ENCODE measurements around the gene IFT52.
A peak's percentile ranks its signal among the peaks of the same experiment; 100 is the strongest.
"Not testable (repeated sequence)": the region's sequence is repeated elsewhere in the genome, so short reads cannot be mapped to it uniquely, and the experiment has no call there.

Gene IFT52

GRCh38 chr20:43651650-43652184, 61.0 kb downstream of the IFT52 start:
- DNase-seq (ENCODE audit: low spot score) = not testable (repeated sequence)

GRCh38 chr20:43653966-43654365, 63.2 kb downstream of the IFT52 start:
- no peak for DNase-seq (ENCODE audit: low spot score)

GRCh38 chr20:43655176-43655575, 64.4 kb downstream of the IFT52 start:
- DNase-seq (ENCODE audit: low spot score) = not testable (repeated sequence)

GRCh38 chr20:43655937-43656336, 65.2 kb downstream of the IFT52 start:
- DNase-seq (ENCODE audit: low spot score) = no peak

GRCh38 chr20:43658069-43658722, 67.5 kb downstream of the IFT52 start:
- no peak for DNase-seq (ENCODE audit: low spot score)

GRCh38 chr20:43658723-43659419, 68.1 kb downstream of the IFT52 start:
- DNase-seq (ENCODE audit: low spot score) = no peak

- DNase-seq (ENCODE audit: low spot score) = no peak
Measured at GRCh38 chr20:43662943-43663655, 72.4 kb downstream of the IFT52 start.

- DNase-seq (ENCODE audit: low spot score) = no peak
Measured at GRCh38 chr20:43665466-43666176, 74.9 kb downstream of the IFT52 start.

- no peak for DNase-seq (ENCODE audit: low spot score)
Measured at GRCh38 chr20:43666376-43667328, 75.9 kb downstream of the IFT52 start, which contains the start of gene MYBL2. MYBL2 (plus strand) TSS chr20:43667114; CDS start chr20:43667284, 170 bp downstream.

GRCh38 chr20:43667341-43668132, 76.8 kb downstream of the IFT52 start:
- DNase-seq (ENCODE audit: low spot score) = no peak

GRCh38 chr20:43669332-43669731, 78.6 kb downstream of the IFT52 start:
- no peak for DNase-seq (ENCODE audit: low spot score)

GRCh38 chr20:43670423-43670822, 79.7 kb downstream of the IFT52 start:
- DNase-seq (ENCODE audit: low spot score) = no peak

GRCh38 chr20:43676368-43676767, 85.6 kb downstream of the IFT52 start:
- no peak for DNase-seq (ENCODE audit: low spot score)

- no peak for DNase-seq (ENCODE audit: low spot score)
Measured at GRCh38 chr20:43680981-43681380, 90.2 kb downstream of the IFT52 start.

- DNase-seq (ENCODE audit: low spot score) = peak; percentile 4
Measured at GRCh38 chr20:43681468-43681942, 90.8 kb downstream of the IFT52 start.

- no peak for DNase-seq (ENCODE audit: low spot score)
Measured at GRCh38 chr20:43681991-43682410, 91.3 kb downstream of the IFT52 start.

GRCh38 chr20:43682446-43682845, 91.7 kb downstream of the IFT52 start:
- no peak for DNase-seq (ENCODE audit: low spot score)

- no peak for DNase-seq (ENCODE audit: low spot score)
Measured at GRCh38 chr20:43686820-43687219, 96.1 kb downstream of the IFT52 start.

GRCh38 chr20:43689165-43689564, 98.4 kb downstream of the IFT52 start:
- DNase-seq (ENCODE audit: low spot score) = no peak
